Astrocyte (in vitro differentiated cells and primary cell): Measurements from ENCODE around the gene ABHD10.

Experiments
- CTCF ChIP-seq: IDR thresholded peaks from 2 replicates; pipeline ENCODE4 v1.5.1; 2011; ENCODE audit warnings: low read depth, mild to moderate bottlenecking, inconsistent platforms, low read length, moderate library complexity; ENCODE audit not compliant: insufficient read depth
- EZH2 ChIP-seq: IDR thresholded peaks from 2 replicates; pipeline ENCODE4 v1.6.1; 2012; ENCODE audit warnings: mild to moderate bottlenecking, low read length, inconsistent platforms; ENCODE audit not compliant: insufficient read depth

GRCh38 chr3:111963424-111963823 lies 15.4 kb upstream of the ABHD10 start:
- TF ChIP-seq CTCF: no peak
- no peak for TF ChIP-seq EZH2
